NK-92 (cell line): ENCODE data around the gene EFNA2.

ENCODE experiments used
- DNase-seq: peaks from one replicate; lab custom pipeline; 2025; ENCODE audit not compliant: unreplicated experiment; lab: John Stamatoyannopoulos, UW

EFNA2 gene

DNA sequence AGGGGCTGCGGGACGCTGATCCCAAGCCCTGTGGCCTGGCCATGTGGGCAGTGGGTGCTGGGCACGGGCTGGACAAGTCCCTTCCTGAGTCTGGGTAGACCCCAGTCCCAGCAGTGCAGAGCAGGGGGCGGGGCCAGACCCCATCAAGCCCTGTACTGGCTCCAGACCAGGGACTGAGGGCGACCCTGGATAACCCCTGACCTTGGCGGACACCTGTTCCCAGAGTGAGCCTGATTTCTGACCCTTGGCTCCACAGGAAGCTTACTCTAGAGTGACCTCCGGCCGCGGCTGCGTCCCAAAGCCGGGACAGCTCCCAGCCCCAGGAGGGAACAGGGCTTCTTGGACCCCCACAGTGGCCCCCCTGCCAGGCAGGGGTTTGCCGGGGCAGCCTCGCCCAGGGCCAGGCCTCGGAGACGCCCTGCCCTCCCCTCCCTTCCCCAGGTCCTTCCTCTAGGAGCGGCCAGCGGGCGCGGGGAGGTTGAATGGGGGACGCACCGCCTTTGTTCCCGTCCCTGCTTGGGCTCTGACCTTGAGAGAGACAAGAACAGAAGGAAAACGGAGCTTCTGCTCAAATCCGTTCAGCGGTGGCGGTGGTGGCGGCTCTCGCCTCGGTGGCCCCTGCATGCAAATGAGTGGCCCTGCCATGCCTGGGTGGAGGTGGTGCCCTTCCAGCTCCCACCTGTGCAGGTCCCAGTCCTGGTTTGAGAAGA lies 2.3 kb upstream of the EFNA2 start:
- no peak for DNase-seq

DNA sequence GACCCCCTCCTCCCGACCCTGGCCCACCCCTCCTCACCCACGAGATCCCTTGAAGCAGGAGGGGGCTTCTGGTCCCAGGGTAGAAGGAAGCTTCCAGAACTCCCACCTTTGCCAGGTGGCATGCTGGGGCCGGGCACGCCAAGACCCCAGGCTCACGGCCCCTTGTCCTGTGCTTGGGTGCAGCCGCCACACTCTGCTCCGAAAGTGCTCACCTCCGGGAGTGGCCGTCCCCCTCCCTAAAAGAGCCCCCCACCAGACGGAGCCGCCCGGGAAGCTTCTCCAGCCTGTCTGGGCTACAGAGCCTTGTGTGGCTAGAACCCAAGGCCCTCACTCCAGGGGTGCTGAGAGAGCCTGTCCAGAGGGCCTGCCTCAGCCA lies 1.8 kb upstream of the EFNA2 start:
- DNase-seq = no peak

DNA sequence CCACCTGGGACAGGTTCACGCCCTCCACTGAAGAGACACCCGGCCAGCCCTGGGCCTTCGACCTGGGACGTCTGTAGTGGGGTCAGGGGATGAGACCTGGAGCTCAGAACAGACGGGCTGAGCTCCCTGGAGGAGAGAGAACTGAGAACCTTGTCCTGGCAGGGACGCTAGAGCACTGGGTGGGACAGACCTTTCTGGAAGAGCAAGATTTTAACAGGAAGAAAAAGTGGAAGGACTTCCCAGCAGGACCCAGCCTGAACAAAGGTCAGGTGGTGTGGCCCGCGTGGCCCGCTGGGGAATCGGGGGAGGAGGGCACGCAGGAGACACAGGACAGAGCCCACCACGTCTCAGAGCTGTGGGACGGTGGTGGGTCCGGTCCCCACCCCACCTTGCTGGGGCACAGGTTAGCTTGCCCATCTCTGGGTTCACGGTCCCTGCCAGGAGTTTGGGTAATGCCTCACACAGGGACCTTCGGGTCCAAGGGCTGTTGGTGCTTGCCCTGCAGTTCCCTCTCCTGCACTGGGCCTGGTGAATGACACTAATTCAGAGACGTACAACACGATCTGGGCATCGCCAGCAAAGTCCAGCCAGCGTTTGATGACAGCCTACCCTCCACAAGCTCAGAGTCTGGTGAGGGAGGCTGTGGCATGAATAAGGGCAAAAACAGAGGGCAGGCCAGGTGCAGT lies 1.2 kb upstream of the EFNA2 start:
- DNase-seq = no peak

DNA sequence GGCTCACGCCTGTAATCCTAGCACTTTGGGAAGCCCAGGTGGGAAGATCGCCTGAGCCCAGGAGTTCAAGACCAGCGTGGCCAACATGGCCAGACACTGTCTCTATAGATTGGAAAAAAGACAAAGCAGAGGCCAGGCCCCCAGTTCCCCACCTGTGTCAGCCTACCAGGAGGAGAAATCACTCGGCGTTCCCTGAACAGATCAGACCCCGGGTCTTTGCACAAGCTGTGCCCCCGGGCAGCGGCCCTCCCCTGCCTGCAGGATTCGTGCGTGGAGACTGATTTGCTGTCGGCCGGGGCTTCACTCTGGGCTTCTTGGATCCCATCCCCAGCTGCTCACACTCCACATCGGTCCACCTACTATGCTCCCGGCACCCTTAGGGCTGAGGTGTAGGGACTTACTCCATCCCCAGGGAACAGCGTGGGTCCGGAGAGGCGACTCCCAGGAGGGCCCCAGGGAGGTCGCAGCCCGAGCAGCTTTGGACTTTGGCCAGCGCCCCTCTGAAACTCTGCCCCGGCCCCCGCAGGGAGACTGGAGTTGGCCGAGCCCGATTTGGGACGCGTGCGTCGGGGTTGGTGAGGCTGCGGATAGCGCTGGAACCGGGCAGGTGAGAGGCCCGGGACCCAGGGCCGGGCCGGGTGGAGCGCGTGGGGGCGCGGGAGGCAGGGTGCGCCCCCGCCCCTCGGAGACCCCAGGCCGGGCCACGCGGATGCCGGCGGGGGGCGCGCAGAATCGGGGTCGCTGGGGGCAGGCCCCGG lies 515 bp upstream of the EFNA2 start:
- DNase-seq = no peak

DNA sequence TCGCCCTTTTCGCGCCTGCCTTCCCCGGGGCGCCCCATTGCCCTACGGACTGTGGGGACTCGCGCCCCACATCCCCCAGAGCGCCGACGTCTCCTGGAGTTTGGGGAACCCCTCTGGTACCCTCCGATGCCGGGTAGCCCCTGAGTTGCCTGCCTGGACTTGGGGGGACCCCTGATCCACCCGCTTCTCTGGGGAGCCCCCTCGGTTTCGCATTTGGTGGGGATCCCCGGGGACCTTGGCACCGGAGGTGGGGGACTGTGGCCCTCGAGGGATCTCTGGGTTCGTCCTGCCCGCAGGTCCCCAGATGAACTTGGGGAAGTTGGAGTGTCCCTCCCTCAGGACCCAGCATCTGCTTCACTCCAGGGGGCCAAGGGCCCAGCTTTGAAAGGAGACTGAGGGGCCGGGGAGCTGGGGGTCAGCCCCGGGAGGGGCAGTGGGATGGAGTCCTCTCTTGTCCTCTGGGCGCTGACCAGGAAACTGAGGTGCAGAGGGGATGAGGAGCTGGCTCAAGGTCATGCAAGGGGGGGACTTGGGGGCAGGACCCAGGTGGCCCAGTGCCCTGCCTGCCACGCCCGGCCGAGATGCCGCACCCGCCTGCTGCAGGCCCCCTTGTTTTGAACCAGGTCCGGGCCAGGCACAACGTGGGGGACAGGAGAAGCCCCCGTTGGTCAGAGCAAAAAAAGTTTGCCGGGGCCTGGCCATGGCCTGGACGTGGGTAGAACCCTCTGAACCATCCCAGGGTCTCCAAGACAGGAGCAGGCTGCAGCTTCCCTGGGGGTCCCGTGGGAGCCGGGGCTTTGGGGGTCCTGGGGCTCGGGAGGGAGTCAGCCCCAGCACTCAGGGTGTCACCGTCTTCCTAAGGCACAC lies 1.0 kb downstream of the EFNA2 start:
- no peak for DNase-seq

DNA sequence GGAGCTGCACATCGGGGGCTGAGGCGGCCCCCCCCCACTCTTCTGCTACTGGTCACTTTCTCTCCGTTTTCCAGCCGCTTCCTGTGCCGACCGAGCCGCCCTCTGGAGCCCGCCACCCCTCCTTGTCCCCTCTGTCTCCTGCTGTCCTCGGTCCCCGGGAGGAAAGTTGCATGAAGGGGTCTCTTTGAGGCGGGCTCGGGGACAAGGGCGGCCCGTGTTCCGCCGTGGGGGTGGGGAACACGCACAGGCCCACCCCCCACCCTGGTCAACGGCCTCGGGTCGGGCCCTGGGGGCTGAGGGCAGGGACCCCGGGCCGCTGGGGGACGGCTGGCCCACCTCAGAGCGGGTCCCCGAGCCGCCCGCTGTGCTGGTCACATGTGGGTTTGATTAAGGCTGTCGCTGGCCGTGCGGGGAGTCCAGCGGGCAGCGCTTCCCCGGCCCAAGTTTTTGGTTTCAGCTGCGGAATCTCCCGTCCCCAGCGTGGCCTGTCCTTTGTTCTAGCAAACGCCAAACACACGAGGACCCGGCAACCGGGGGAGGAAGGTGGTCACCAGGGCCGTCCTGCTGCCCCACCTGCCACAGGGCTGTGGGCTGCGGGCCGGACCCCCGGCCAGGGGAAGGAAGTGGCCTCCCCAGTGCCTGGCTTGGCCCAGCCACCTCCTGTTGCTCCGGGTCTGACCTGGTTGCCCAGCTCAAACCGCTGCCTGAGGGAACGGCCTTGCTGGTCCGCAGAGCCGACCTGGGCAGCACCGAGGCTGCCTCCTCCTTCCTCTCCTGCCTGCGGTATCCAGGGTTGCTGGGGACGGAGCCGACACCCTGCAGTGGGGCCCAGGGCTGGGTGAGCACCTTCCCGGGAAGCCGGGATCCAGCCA lies 1.9 kb downstream of the EFNA2 start:
- DNase-seq = no peak

DNA sequence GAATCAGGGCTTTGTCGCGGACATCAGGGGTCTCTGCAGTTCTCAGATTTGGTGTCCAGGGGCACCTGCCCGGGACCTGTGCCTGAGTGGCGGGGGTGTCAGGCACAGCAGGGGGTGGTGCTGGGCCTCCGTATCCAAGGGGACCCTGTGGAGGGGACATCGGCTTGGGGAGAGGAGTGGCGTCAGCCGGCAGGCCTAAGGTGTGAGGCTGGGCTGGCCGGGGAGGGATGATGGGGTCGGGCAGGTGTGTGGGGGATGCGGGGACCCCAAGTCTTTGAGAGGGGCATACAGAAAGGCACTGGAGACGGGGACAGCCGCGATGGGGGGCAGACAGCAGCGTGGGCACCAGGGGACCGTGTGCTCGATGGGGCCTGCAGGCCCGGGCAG lies 2.5 kb downstream of the EFNA2 start:
- no peak for DNase-seq

DNA sequence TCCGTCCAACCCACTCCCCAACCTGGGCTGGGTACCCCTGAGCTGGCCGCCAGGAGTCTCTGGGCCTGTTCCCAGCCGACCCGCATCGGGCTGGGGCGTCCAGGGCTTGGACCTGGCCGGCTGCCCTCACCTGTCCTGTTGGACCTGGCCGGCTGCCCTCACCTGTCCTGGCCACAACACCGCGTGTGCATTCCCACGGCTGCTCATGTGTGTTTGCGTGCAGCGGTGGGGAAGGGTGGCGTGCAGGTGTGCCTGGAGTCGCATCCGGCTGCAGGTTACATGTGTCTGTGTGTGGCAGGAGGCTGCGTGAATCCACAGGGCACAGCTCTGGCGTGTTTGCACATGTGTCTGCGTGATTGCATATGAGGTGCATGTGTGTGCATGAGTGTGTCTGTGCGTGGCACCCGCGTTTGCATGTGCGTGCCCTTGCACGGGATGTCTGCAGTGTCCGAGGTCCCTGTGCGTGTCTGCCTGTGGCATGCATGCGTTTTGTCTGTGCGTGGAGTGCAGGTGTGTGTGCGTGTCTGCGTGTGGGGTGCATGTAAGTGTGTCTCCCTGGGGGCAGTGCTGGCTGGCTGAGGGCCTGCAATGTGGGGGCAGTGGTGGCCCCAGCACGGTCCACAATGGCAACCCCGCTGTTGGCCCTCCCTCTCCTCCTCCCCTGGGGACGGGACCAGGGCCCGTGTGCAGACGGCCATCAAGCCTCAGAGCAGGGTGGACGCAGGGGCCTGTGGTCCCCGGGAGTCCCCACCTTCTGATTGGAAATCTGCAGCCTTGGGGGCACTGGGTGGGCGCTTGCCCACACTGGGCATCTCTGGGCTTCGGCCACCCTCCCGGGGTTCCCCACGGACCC lies 3.4 kb downstream of the EFNA2 start:
- no peak for DNase-seq

DNA sequence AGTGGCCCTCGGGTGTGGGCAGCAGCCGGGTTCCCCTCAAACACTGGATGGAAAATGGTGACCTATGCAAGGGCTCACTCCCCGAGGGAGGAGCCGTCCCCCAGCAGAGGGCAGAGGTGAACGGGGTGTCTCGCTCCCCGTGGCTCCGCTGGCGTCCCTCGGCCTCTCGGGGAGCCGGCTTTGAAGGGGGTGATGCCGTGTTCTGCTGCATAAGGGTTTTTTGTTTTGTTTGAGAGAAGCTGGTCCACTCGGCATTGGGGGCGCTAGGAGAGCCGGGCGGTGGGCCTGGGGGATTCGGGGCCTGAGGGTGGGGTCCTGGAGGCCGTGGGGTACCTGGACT lies 4.0 kb downstream of the EFNA2 start:
- DNase-seq = no peak

DNA sequence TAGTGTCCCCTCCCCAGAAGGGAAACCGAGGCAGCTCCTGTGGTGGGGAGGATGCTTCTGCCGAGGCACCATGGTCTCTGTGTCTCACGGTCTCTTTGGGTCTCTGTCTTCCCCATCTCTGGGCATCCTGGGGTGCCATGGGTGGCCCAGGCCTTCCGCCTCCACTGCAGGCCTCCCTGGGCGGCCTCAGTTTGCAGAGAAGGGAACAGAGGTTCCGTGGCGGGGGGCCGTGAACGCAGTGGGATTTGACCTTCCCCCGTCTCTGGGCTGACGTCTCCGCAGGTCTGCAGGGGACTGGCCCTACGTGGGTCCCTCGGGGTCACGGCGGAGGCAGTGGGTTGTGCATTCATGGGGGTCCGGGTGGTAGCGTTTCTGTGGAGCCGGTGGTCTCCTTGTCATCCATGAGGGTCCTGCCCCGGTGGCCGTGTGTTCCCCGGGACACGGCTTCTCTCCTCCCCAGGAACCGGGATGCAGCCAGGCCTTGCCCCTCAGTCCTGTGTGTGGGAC lies 4.6 kb downstream of the EFNA2 start:
- DNase-seq = no peak

DNA sequence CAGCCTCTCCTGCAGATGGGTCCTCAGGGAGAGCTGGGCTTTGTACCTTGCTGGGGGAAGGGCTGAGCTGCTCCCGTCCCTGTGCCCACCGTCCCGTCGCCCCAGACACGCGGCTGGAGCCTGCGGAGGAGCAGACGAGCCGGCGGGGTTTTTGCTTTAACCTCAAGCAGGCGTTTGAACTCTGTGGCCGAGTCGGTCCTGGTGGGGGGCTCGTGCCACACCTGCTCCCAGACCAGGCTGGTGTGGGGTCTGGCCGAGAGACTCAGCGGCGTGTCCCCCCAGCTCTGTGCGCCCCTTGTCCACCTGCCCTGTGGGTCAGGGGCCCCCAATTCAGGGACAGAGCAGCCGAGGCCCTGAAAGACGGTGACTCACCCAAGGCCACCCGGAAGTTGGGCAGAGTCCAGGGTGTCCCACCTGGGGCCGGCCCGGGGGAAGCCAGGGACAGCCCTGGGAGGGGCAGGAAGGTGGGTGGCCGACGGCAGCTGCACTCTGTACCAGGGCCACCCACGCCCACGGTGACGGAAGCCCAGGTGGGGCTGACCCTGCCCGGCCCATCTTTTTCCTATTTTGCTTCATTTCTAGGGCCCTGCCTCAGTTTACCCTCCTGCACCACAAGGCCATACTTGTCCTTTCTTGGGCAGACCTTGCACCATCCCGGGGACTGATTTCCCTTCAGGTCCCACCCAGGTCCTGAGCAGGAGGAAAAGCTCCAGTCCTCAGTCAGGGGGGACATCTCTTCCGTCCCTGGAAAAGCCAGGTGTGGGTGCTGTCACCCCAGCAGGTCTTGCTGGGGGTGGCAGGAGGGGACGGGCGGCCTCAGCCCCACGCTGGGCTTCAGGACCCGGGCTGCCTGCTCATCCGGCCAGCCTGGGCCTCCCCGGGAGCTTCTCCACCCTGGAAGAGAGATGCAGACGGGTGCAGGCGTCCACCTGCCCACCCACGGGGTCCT lies 5.3 kb downstream of the EFNA2 start:
- DNase-seq = no peak

DNA sequence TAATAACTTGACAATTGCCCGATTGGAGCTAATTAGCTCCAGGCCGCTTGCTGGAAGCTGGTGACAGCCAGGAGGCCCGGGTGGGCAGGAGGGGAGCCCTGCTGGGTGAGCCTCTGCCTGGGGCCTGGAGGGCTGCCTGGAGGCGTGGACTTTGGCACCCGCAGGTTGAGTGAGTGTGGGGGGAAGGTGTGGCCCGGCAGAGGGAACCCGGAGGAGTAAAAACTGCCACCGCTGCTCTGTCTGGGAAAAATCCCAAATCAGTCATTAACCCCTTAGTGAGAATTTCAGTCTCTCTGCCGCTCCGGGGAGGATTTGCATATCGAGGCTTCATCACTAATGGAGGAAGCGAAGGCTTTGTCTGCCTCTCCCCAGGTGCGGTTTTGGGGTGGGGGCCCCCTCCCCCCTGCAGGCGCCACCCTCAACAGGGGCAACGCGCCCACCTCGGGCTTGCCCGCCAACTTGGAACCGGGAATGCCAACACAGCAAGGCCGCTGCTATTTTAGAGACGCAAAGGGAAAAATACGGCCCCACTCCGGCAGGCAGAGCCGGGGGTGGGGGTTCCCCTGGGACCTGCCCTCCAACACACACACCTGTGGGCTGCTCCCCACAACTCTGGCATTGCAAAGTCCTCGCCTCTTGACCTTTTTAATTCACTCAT lies 6.2 kb downstream of the EFNA2 start:
- DNase-seq = no peak

DNA sequence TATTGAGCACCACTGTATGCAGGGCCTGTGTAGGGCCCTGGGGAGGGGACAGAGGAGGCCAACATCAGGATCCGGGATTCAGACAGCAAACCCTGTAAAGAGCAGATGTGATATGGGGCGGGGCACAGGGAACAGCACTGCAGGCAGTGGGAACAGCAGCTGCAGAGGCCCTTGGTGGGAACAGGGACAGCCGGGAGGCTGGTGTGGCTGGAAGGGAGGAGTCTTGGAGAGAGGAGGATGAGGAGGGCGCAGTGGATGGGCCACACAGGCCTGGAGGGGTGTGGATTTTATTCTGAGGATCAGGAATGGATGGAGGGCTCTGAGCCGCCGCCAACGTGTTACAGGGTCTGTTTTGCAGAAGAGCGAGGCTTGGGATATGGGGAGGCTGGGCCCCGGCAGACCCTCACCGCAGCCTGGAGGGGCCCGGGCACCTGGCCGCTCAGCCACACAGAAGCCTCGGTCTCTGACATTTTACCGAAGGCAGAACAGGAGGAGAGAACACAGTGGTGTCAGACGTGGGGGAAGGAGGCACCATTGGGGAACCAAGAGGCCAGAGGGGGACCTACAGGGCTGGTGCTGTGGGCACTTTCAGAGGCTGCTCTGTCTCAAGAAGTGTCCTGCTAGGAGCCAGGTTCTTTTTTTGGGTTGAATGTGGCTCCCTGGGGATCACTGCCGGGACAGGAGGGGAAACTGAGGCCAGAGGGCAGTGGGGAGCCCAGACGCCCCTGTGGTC lies 6.9 kb downstream of the EFNA2 start:
- no peak for DNase-seq

DNA sequence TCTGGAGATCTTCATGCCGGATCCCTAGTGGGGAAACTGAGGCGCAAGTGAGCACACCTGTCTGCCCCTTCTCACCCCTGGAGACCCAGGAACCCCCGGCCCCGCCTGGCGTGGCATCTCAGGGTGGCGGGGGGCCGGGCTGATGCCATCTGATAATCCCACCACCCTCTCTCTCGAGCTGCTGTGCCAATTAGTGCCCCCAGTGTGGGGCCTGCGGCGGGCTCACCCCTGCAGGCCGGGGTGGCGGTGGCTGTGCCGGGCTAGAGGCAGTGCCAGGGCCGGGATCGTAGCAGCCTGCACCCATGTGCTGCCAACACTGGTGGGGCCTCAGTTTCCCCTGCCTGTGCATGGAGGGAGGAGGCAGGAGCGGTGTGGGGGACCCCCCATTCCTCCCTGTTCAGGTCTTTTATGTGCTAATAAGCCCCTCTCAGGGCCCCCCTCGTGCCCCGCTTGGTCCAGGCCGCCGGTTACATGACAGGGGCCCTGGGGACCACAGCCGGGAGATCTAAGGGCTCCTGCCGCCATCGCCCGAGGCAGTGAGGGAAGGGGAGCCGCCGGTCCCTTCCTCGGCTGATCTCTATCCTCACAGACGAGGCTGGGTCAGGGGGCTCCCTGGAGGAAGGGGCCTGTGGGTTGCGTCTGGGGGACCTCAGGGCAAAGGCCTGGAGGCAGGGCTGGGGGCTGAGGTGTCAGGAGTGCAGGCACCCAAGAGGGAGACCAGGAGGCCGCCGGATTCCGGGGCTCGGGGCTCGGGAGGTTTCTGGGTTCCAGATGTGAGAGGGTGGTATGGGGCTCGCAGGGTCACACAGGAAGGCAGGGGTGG lies 8.3 kb downstream of the EFNA2 start:
- no peak for DNase-seq

DNA sequence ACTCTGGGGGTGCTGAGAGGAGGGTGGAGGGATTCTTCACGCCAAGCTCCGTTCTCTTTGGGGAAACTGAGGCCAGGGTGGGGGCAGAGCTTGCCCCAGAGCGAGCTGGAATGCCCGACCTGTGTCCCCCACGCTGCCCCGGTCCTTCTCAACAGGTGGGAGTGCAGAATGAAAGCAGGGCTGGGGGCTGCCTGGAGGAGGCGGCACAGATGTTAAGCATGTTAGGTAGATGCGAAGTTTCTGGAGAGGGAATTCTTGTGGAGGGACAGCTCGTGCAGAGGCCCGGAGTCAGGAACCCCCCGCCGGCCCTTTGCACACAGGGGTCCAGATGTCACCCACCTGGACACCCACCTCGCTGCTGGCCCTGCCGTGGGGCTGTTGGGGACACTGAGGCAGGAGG lies 9.0 kb downstream of the EFNA2 start:
- no peak for DNase-seq
